ENCODE results near the gene DISC1. TPM values are rescaled to one million over a fixed set of nuclear protein-coding genes. Genes with fewer than 3 reads are reported as not detected.
A peak's percentile ranks its signal among the peaks of the same experiment; 100 is the strongest.

The DISC1 gene
- total RNA-seq, 6 experiments from 2014 or later, result 1.8 to 3.3 (median 2.4) TPM

DNA sequence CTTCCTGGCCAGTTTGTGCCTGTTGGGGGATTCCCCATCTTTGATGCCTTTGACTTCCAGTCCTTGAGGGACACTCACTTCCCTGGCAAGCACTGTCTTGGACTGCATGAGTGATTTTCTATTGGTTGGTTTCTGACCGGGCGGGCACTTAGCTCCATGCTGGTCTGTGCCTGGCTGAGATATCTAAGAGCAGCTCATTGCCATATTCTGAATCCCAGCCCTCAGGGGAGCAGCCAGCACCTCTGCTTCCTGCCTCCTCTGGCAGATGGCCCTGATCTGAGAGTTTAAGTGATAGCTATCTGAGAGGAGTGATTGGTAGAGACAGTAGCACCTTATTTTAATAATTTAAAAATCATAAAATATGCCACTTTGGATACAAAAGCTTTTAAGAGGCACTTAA, 52.5 kb downstream of the DISC1 start:
- intact Hi-C loops (cut with DNase I), result no loop called here

DNA sequence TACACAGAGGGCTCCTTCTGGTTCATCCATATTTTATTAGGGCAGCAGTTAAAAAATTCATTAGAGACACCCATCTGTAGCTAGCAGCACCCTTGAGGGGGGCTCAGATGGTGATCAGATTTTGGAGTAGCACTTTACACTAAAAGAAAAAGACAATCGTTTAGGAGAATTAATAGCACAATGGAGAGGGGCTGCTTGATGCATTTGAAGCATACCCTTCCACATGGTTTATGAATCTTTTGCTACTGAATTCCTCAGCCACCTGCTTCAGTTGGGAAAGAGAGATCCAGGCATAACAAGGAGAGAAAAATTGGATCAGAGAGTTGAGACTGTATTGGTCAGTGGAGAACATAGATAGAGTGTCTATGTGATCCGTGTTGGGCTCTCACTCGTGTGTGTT, 54.4 kb downstream of the DISC1 start:
- Histone ChIP-seq H3K4me3 (no peak overlapping the region), H3K27ac (no peak overlapping the region), H3K36me3 (no peaks in the 10 kb centered on the region), H3K4me1 (no peaks in the 10 kb centered on the region), H3K27me3 (no peaks in the 10 kb centered on the region), H3K9me3 (no peaks in the 10 kb centered on the region)
- no peak for DNase-seq
- TF ChIP-seq POLR2A (IDR thresholded peaks at IDR 0.05), result no peak
- TF ChIP-seq, protein P1, sequence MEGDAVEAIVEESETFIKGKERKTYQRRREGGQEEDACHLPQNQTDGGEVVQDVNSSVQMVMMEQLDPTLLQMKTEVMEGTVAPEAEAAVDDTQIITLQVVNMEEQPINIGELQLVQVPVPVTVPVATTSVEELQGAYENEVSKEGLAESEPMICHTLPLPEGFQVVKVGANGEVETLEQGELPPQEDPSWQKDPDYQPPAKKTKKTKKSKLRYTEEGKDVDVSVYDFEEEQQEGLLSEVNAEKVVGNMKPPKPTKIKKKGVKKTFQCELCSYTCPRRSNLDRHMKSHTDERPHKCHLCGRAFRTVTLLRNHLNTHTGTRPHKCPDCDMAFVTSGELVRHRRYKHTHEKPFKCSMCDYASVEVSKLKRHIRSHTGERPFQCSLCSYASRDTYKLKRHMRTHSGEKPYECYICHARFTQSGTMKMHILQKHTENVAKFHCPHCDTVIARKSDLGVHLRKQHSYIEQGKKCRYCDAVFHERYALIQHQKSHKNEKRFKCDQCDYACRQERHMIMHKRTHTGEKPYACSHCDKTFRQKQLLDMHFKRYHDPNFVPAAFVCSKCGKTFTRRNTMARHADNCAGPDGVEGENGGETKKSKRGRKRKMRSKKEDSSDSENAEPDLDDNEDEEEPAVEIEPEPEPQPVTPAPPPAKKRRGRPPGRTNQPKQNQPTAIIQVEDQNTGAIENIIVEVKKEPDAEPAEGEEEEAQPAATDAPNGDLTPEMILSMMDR (IDR thresholded peaks at IDR 0.05), result no peak
- intact Hi-C loops (cut with DNase I), result no loop called here
- ATAC-seq, result no peak
- 53% methylated on average over 3 of the region's 3 CpGs for WGBS (ENCODE audit: insufficient coverage, low coverage, low lambda C conversion rate, missing lambda C conversion rate)

More for the DNA sequence above, 52.5 kb downstream of the DISC1 start:
- no peak for DNase-seq
- no peak for ATAC-seq
- H3K9me3 ChIP-seq, result no peaks in the 10 kb centered on the region
- WGBS (ENCODE audit: insufficient coverage, low coverage, low lambda C conversion rate, missing lambda C conversion rate), result 81% methylated on average over 2 of the region's 2 CpGs
- H3K4me3 ChIP-seq, result no peak overlapping the region
- H3K27ac ChIP-seq, result no peak overlapping the region
- TF ChIP-seq POLR2A (IDR thresholded peaks at IDR 0.05), result no peak
- TF ChIP-seq, protein P1 (IDR thresholded peaks at IDR 0.05), result no peak
- no peaks in the 10 kb centered on the region for H3K4me1 ChIP-seq
- no peaks in the 10 kb centered on the region for H3K27me3 ChIP-seq
- H3K36me3 ChIP-seq, result no peaks in the 10 kb centered on the region

- no peaks in the 10 kb centered on the region for H3K27me3 ChIP-seq
- WGBS (ENCODE audit: insufficient coverage, low coverage, low lambda C conversion rate, missing lambda C conversion rate), result 33% methylated on average over 3 of the region's 3 CpGs
- H3K4me3 ChIP-seq, result no peak overlapping the region
- no peak for DNase-seq
- no peak for TF ChIP-seq POLR2A (IDR thresholded peaks at IDR 0.05)
- TF ChIP-seq, protein P1 (IDR thresholded peaks at IDR 0.05), result no peak
- no peak for ATAC-seq
- no peak overlapping the region for H3K27ac ChIP-seq
- H3K9me3 ChIP-seq, result no peaks in the 10 kb centered on the region
- no peaks in the 10 kb centered on the region for H3K36me3 ChIP-seq
- intact Hi-C loops (cut with DNase I), result no loop called here
- no peaks in the 10 kb centered on the region for H3K4me1 ChIP-seq
These were observed 56.2 kb downstream of the DISC1 start for GRCh38 chr1:231682779-231683178.

DNA sequence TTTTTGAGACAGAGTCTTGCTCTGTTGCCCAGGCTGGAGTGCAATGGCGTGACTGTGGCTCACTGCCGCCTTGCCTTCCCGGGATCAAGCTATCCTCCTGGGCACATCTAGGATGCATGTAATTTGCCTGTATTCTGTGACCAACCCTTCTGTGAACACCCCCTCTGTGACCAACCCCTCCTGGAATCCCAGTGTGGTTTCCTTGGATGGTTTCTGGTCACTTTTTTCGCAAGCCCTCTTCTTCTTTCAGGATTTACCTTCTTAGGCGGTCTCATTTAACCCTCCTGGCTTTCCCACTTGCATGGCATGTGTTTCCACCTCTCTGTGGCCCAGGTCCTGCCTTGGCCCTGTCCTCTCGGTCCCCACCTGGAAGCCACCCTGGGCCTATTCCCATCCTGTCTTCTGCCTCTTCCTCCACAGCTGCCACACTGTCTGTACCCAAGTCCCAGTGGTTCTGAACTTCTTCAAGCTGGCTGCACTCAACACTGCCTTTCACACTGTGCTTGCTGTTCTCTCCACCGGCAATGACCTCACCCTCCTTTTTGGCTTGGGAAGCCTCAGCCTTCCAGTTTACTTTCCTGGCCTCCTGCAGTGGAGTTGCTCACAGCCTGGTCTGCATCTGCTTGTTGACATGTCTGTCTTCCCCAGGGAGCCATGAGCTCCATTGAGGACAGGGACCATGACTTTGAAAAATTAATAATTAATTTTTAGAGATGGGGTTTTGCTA, 57.0 kb downstream of the DISC1 start:
- DNase-seq (no peak), ATAC-seq (peak in 1 of 4 donors; percentile 21)
- H3K27me3 ChIP-seq, result no peaks in the 10 kb centered on the region
- intact Hi-C loops (cut with DNase I), result no loop called here
- H3K9me3 ChIP-seq, result no peaks in the 10 kb centered on the region
- H3K36me3 ChIP-seq, result no peaks in the 10 kb centered on the region
- 78% methylated on average over 5 of the region's 7 CpGs for WGBS (ENCODE audit: insufficient coverage, low coverage, low lambda C conversion rate, missing lambda C conversion rate)
- no peak overlapping the region for H3K27ac ChIP-seq
- H3K4me1 ChIP-seq, result no peaks in the 10 kb centered on the region
- H3K4me3 ChIP-seq, result no peak overlapping the region
- TF ChIP-seq, protein P1 (IDR thresholded peaks at IDR 0.05), result no peak
- TF ChIP-seq POLR2A (IDR thresholded peaks at IDR 0.05), result no peak
